Panc1 (cell line): ENCODE measurements around the gene MPPE1.

Source experiments
- CTCF ChIP-seq: fragments of 450-650 bp; IDR thresholded peaks from 2 replicates; pipeline ENCODE4 v1.5.1; 2017; ENCODE audit warnings: mild to moderate bottlenecking
- POLR2AphosphoS5 ChIP-seq: IDR thresholded peaks from 2 replicates; pipeline ENCODE4 v1.6.1; 2012; ENCODE audit warnings: mild to moderate bottlenecking, low read depth, low read length, moderate library complexity
- TCF7L2 ChIP-seq: IDR thresholded peaks from 2 replicates; pipeline ENCODE4 v1.6.1; 2011; ENCODE audit warnings: mild to moderate bottlenecking, low read depth, low read length, inconsistent platforms

DNA sequence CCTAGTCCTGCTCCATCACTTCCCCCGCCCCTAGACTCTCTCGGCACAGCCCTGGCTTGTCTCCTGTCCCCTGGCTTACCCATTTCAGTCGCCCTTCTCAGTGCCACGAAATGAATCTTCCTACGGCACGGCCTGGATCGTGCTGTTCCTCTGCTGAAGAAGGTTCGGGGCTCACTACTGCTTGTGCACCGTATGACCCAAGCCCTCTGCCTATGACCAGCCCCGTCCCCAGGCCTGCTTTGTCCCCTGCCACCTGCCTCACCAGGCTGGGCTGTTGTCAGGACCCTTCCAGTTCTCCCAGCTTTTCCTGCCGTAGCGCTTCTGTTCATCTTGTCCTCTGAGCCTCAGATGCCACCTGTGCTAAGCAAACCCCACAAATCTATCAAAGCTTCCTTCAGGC lies 43.0 kb downstream of the MPPE1 start:
- TF ChIP-seq TCF7L2 (no peak), CTCF (no peak), POLR2AphosphoS5 (no peak)
